Ishikawa (cell line): ENCODE measurements around the gene POLD4.

Experiments
- CREB1 ChIP-seq: IDR thresholded peaks from 2 replicates; pipeline ENCODE4 v1.6.1; 2012; ENCODE audit warnings: low read depth
- EGR1 ChIP-seq: IDR thresholded peaks from 2 replicates; pipeline ENCODE4 v1.6.1; 2012
- EP300 ChIP-seq: IDR thresholded peaks from 2 replicates; pipeline ENCODE4 v1.6.1; 2012; ENCODE audit warnings: borderline replicate concordance
- NFIC ChIP-seq: IDR thresholded peaks from 2 replicates; pipeline ENCODE4 v1.6.1; 2012
- RAD21 ChIP-seq: IDR thresholded peaks from 2 replicates; pipeline ENCODE4 v1.6.1; 2012; ENCODE audit warnings: low read depth
- REST ChIP-seq: IDR thresholded peaks from 2 replicates; pipeline ENCODE4 v1.6.1; 2012; ENCODE audit warnings: low read depth, mild to moderate bottlenecking
- TAF1 ChIP-seq: IDR thresholded peaks from 2 replicates; pipeline ENCODE4 v1.6.1; 2012; ENCODE audit warnings: low read depth, mild to moderate bottlenecking
- TEAD4 ChIP-seq: IDR thresholded peaks from 2 replicates; pipeline ENCODE4 v1.6.1; 2012
- ZBTB7A ChIP-seq: IDR thresholded peaks from 2 replicates; pipeline ENCODE4 v1.6.1; 2012; ENCODE audit warnings: low read depth

- TF ChIP-seq ZBTB7A (no peak), TAF1 (no peak), EP300 (no peak), NFIC (no peak), RAD21 (no peak), CREB1 (no peak), TEAD4 (no peak), REST (no peak), EGR1 (no peak)
These were observed 15.3 kb upstream of the POLD4 start for GRCh38 chr11:67368621-67369020.
